ENCODE results near the gene NDUFAF3. TPM values are rescaled to one million over a fixed set of nuclear protein-coding genes. Genes with fewer than 3 reads are reported as not detected.
A peak's percentile ranks its signal among the peaks of the same experiment; 100 is the strongest.

Gene NDUFAF3
- total and polyA plus RNA-seq, 2 donors (not counting 1 experiment from before 2014, with no cell fraction given): 61.0 to 67.5 TPM

GRCh38 chr3:48990636-48991469, 31.1 kb upstream of the NDUFAF3 start:
- peak overlapping the region; percentile 91 for H3K9ac ChIP-seq (ENCODE audit: low read length)
- peak overlapping the region; percentile 92 for H3K4me3 Mint-ChIP-seq
- peak overlapping the region; percentile 97 for H3K4me2 ChIP-seq (replicated peaks; ENCODE audit: low read depth, low read length, poor library complexity, severe bottlenecking)
- H3K27ac ChIP-seq (ENCODE audit: low read length in 2 of 2): peak overlapping the region in 1 of 2 donors; percentile 66
- H4K20me1 ChIP-seq (ENCODE audit: control insufficient read depth, insufficient read depth, low read length, poor library complexity, severe bottlenecking): no peaks in the 10 kb centered on the region
- DNase-seq (peak; percentile 54), ATAC-seq (ENCODE audit: low read depth) (peak; percentile 18)
- no peaks in the 10 kb centered on the region for H3K9me3 Mint-ChIP-seq (ENCODE audit: insufficient read depth)
- peak overlapping the region; percentile 91 for H2AFZ ChIP-seq (ENCODE audit: insufficient read depth, low read depth, low read length, poor library complexity, severe bottlenecking)
- peaks cover 0 to 6% of the 10 kb centered on the region in 2 experiments for H3K36me3 ChIP-seq (replicated peaks in 1 of 2; ENCODE audit: control extremely low read depth in 1 of 2, control insufficient read depth in 1 of 2, extremely low read depth in 1 of 2, insufficient read depth in 2 of 2, low read length in 1 of 2)
- intact Hi-C loops (cut with micrococcal nuclease): loop anchor here (1.0 kb wide), 2 partner anchors 16 to 103 kb away; partner anchors contain the start of genes QRICH1 and WDR6
- TF ChIP-seq CTCF (IDR thresholded peaks at IDR 0.05) (no peak), EZH2 (IDR thresholded peaks at IDR 0.05; ENCODE audit: borderline replicate concordance, insufficient read depth, low read depth, low read length, poor library complexity, severe bottlenecking) (no peak)
- H3K4me1 ChIP-seq (ENCODE audit: control insufficient read depth in 2 of 2, insufficient read depth in 2 of 2, low read length in 2 of 2): peaks cover 18 to 21% of the 10 kb centered on the region in 2 donors
- H3K27ac Mint-ChIP-seq: peak overlapping the region; percentile 85
- CTCF ChIA-PET: interaction anchor here (0.6 to 5.5 kb wide), 8 partner anchors 15 to 375 kb away, joined by 3 to 73 read pairs (median 6); partner anchors contain the start of genes IMPDH2, NDUFAF3 and WDR6
- POLR2A ChIA-PET: interaction anchor here (0.7 to 2.2 kb wide), 4 partner anchors 16 to 104 kb away, joined by 3 to 9 read pairs (median 5); partner anchors contain the start of genes NDUFAF3 and WDR6
- H3K27me3 ChIP-seq (replicated peaks in 1 of 4; ENCODE audit: control extremely low read depth in 1 of 4, control insufficient read depth in 3 of 4, insufficient read depth in 4 of 4, low read length in 3 of 4): no peaks in the 10 kb centered on the region
- no peaks in the 10 kb centered on the region for H3K27me3 Mint-ChIP-seq
- H3K4me3 ChIP-seq (ENCODE audit: control extremely low read depth in 1 of 5, extremely low read depth in 1 of 5, insufficient read depth in 1 of 5, low read depth in 2 of 5, low read length in 4 of 5): peak overlapping the region; percentile 65 to 86 (median 74)
- peaks cover 11% of the 10 kb centered on the region for H3K79me2 ChIP-seq (ENCODE audit: control insufficient read depth, insufficient read depth, low read length)
- 3% methylated on average over 38 of the region's 40 CpGs for WGBS (ENCODE audit: insufficient coverage)
- no peaks in the 10 kb centered on the region for H3K9me3 ChIP-seq (ENCODE audit: control extremely low read depth in 1 of 3, control insufficient read depth in 2 of 3, insufficient read depth in 1 of 3, low read length in 2 of 3)
- peaks cover 28% of the 10 kb centered on the region for H3K4me1 Mint-ChIP-seq
